Measurements from ENCODE around the gene PRR20G. TPM values are rescaled to one million over a fixed set of nuclear protein-coding genes. Genes with fewer than 3 reads are reported as not detected.

PRR20G gene
- total and polyA plus RNA-seq, 10 of the 15 experiments (the other 5 are each of a cell fraction or from before 2014, with no cell fraction given), result not detected

- no peaks in the 10 kb centered on the region for H3K36me3 ChIP-seq (ENCODE audit: control insufficient read depth in 2 of 2, insufficient read depth in 2 of 2, low read length in 1 of 2)
- no peak overlapping the region for H2AFZ ChIP-seq (ENCODE audit: control insufficient read depth, low read depth, low read length)
- H3K27ac ChIP-seq (ENCODE audit: control insufficient read depth, insufficient read depth), result no peak overlapping the region
- WGBS (ENCODE audit: insufficient coverage, insufficient replicate concordance, low lambda C conversion rate, missing lambda C conversion rate), result 35% methylated on average over 4 of the region's 4 CpGs
- ChIA-PET POLR2A (interaction anchor here (3.4 kb wide), 1 partner anchor 89 kb away, joined by 11 read pairs; no protein-coding TSS in a partner anchor), RAD21 (ENCODE audit: unreplicated experiment) (interaction anchor here (0.9 to 1.1 kb wide), 4 partner anchors 10 to 92 kb away, joined by 3 to 4 read pairs (median 4); no protein-coding TSS in a partner anchor), SMC1A (ENCODE audit: uncharacterized antibody, unreplicated experiment) (interaction anchor here (0.6 to 2.1 kb wide), 11 partner anchors 8 to 142 kb away, joined by 3 to 10 read pairs (median 4); no protein-coding TSS in a partner anchor), CTCF (interaction anchor here (0.9 to 1.5 kb wide), 3 partner anchors 25 to 92 kb away, joined by 3 read pairs; no protein-coding TSS in a partner anchor)
- DNase-seq (ENCODE audit: low read depth, low spot score) (no peak), FAIRE-seq (no peak), ATAC-seq (no peak)
- no peak overlapping the region for H3K4me2 ChIP-seq (ENCODE audit: control insufficient read depth, insufficient read depth)
- intact Hi-C loops (cut with micrococcal nuclease; ENCODE audit: unreplicated experiment), result no loop called here
- H3K27me3 ChIP-seq (replicated peaks in 1 of 2; ENCODE audit: control insufficient read depth in 2 of 2, insufficient read depth in 2 of 2, low read length in 1 of 2), result no peaks in the 10 kb centered on the region
- no peak for TF ChIP-seq NFYB (IDR thresholded peaks at IDR 0.05; ENCODE audit: insufficient read depth, low read depth, low read length)
- BruUV-seq (replicated peaks), result no TSS peak
- H4K20me1 ChIP-seq (ENCODE audit: control insufficient read depth, insufficient read depth), result no peaks in the 10 kb centered on the region
- no peak overlapping the region for H3K4me3 ChIP-seq
- no peaks in the 10 kb centered on the region; the same call in 1 of the 2 replicates for H3K4me1 ChIP-seq (ENCODE audit: control insufficient read depth, insufficient read depth, low read length)
- H3K9ac ChIP-seq (ENCODE audit: control insufficient read depth, insufficient read depth, low read length), result no peak overlapping the region
- in situ Hi-C loops (cut with MboI), result no loop called here
- H3K9me3 ChIP-seq (replicated peaks; ENCODE audit: control insufficient read depth, insufficient read depth, low read length), result no peaks in the 10 kb centered on the region; the same call in 2 of the 3 replicates
- no peaks in the 10 kb centered on the region for H3K79me2 ChIP-seq (ENCODE audit: control insufficient read depth, insufficient read depth, low read length)
These were observed 20.1 kb upstream of the PRR20G start for GRCh38 chr3:127307916-127308315.

- in situ Hi-C loops (cut with MboI) (no loop called here), intact Hi-C loops (cut with micrococcal nuclease; ENCODE audit: unreplicated experiment) (no loop called here)
- Histone ChIP-seq H3K27ac (ENCODE audit: control insufficient read depth, insufficient read depth) (no peak overlapping the region), H3K9me3 (replicated peaks; ENCODE audit: control insufficient read depth, insufficient read depth, low read length) (no peaks in the 10 kb centered on the region; the same call in 2 of the 3 replicates), H3K36me3 (ENCODE audit: control insufficient read depth in 2 of 2, insufficient read depth in 2 of 2, low read length in 1 of 2) (no peaks in the 10 kb centered on the region), H3K4me2 (ENCODE audit: control insufficient read depth, insufficient read depth) (no peak overlapping the region), H4K20me1 (ENCODE audit: control insufficient read depth, insufficient read depth) (no peaks in the 10 kb centered on the region), H3K27me3 (replicated peaks in 1 of 2; ENCODE audit: control insufficient read depth in 2 of 2, insufficient read depth in 2 of 2, low read length in 1 of 2) (no peaks in the 10 kb centered on the region), H2AFZ (ENCODE audit: control insufficient read depth, low read depth, low read length) (no peak overlapping the region), H3K79me2 (ENCODE audit: control insufficient read depth, insufficient read depth, low read length) (no peaks in the 10 kb centered on the region), H3K9ac (ENCODE audit: control insufficient read depth, insufficient read depth, low read length) (no peak overlapping the region), H3K4me3 (no peak overlapping the region), H3K4me1 (ENCODE audit: control insufficient read depth, insufficient read depth, low read length) (no peaks in the 10 kb centered on the region; the same call in 1 of the 2 replicates)
- ChIA-PET RAD21 (ENCODE audit: unreplicated experiment) (interaction anchor here (0.9 to 2.4 kb wide), 6 partner anchors 10 to 91 kb away, joined by 3 to 6 read pairs (median 4); no protein-coding TSS in a partner anchor), POLR2A (interaction anchor here (3.4 kb wide), 1 partner anchor 89 kb away, joined by 11 read pairs; no protein-coding TSS in a partner anchor), SMC1A (ENCODE audit: uncharacterized antibody, unreplicated experiment) (interaction anchor here (0.6 to 2.1 kb wide), 10 partner anchors 9 to 108 kb away, joined by 3 to 10 read pairs (median 4); no protein-coding TSS in a partner anchor), CTCF (interaction anchor here (0.9 to 1.5 kb wide), 4 partner anchors 24 to 91 kb away, joined by 3 read pairs; no protein-coding TSS in a partner anchor)
- ATAC-seq (peak; percentile 86), DNase-seq (ENCODE audit: low read depth, low spot score) (peak; percentile 19), FAIRE-seq (peak; percentile 38)
- BruUV-seq (replicated peaks), result no TSS peak
- 29% methylated on average over 10 of the region's 10 CpGs for WGBS (ENCODE audit: insufficient coverage, insufficient replicate concordance, low lambda C conversion rate, missing lambda C conversion rate)
- TF ChIP-seq BCL11A (IDR thresholded peaks at IDR 0.05; ENCODE audit: low read depth, low read length) (0 out of 2 replicates have a peak, but pooled peaks have one; percentile 40), IRF4 (IDR thresholded peaks at IDR 0.05; ENCODE audit: low read depth, low read length) (peak; percentile 52; the same call in 1 of the 2 replicates), ZNF622 (IDR thresholded peaks at IDR 0.05) (no peak), SMC3 (IDR thresholded peaks at IDR 0.05; ENCODE audit: borderline replicate concordance, low read length) (no peak), JUNB (IDR thresholded peaks at IDR 0.05) (no peak), STAT1 (conservative IDR thresholded peaks at IDR 0.05) (no peak), RUNX3 (IDR thresholded peaks at IDR 0.05; ENCODE audit: low read length) (peak; percentile 61), FOXK2 (IDR thresholded peaks at IDR 0.05) (no peak), REST (IDR thresholded peaks at IDR 0.05; ENCODE audit: low read depth, low read length) (no peak)
These were observed 19.4 kb upstream of the PRR20G start for GRCh38 chr3:127307112-127307835.
